WI38 (cell line): Measurements from ENCODE around the gene SSH2.
"Not testable (repeated sequence)": the region's sequence is repeated elsewhere in the genome, so short reads cannot be mapped to it uniquely, and the experiment has no call there.

Experiments used
- H3K4me3 ChIP-seq: 2 replicates; pipeline ENCODE4 v1.5.1; 2011; ENCODE audit warnings: low read depth, mild to moderate bottlenecking, control low read depth, low read length
- TF ChIP-seq, protein P1 (sequence below): IDR thresholded peaks from 2 replicates; pipeline ENCODE4 v1.5.1; 2012; ENCODE audit warnings: low read depth, mild to moderate bottlenecking, control low read depth, low read length

SSH2 gene

DNA sequence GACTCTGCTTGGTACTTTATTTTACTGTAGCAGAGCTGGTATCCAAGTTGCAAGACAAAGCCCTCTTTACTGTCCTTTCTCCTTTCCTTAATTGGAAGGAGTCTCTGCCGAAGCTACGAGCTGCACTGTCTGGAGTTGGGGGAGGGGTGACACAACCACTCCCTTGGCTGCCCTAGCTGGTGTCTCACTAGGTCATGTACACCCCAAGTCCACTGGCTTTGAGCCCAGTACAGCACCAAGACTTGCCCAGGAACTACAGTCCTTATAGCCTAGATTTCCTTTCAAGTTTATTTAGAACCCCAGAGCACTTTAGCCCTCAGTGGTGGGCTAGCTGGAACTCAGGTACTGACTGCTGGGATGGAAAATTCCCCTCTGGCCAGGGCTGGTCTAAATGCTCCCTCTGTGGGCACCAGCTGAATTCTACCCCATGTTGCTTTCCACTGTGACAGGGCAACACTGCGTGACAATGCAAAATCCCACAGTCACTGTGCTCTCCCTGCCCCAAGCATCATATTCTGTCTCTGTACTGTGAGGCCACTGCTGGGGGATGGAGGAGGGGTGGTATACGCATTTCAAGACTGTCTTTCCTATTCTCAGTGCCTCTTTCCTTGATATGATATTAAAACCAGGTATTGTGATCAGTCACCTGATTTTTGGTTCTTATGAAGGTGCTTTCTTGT is 29.8 kb upstream of the SSH2 start:
- H3K4me3 ChIP-seq = no peak overlapping the region
- TF ChIP-seq, protein P1, sequence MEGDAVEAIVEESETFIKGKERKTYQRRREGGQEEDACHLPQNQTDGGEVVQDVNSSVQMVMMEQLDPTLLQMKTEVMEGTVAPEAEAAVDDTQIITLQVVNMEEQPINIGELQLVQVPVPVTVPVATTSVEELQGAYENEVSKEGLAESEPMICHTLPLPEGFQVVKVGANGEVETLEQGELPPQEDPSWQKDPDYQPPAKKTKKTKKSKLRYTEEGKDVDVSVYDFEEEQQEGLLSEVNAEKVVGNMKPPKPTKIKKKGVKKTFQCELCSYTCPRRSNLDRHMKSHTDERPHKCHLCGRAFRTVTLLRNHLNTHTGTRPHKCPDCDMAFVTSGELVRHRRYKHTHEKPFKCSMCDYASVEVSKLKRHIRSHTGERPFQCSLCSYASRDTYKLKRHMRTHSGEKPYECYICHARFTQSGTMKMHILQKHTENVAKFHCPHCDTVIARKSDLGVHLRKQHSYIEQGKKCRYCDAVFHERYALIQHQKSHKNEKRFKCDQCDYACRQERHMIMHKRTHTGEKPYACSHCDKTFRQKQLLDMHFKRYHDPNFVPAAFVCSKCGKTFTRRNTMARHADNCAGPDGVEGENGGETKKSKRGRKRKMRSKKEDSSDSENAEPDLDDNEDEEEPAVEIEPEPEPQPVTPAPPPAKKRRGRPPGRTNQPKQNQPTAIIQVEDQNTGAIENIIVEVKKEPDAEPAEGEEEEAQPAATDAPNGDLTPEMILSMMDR = no peak

DNA sequence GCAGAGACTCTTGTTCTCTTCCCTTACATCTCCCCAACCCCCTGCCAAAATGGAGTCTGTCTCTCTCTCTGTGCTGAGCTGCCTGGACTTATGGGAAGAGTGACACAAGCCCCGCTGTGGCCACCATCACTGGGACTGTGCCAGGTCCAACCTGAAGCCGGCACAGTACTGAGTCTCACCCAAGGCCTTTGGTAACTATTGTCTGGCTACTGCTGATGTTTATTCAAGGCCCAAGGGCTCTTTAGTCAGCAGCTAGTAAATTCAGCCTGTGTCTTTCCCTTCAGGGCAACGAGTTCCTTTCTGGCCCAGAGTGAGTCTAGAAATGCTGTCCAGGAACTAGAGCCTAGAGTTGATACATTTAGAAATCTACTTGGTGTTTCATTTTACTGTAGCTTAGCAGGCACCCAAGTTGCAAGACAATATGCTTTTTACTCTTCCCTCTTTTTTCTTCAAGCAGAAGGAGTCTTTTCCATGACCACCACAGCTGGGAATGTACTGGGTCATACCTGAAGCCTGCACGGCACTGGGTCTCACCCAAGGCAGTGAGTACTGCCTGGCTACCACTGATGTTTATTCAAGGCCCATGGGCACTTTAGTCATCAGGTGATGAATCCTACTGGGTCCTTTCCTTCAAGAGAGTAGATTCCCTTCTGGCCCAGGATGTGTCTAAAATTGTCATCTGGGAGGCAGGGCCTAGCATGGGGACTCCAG is 29.1 kb upstream of the SSH2 start:
- TF ChIP-seq, protein P1 = no peak
- no peak overlapping the region for H3K4me3 ChIP-seq

DNA sequence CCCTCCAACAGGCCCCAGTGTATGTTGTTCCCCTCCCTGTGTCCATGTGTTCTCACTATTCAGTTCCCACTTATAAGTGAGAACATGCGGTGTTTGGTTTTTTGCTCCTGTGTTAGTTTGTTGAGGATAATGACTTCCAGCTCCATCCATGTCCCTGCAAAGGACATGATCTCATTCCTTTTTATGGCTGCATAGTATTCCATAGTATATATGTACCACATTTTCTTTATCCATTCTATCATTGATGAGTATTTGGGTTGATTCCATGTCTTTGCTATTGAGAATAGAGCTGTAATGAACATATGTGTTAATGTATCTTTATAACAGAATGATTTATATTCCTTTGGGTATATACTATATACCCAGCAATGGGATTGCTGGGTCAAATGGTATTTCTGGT is 27.5 kb upstream of the SSH2 start:
- H3K4me3 ChIP-seq = not testable (repeated sequence)

DNA sequence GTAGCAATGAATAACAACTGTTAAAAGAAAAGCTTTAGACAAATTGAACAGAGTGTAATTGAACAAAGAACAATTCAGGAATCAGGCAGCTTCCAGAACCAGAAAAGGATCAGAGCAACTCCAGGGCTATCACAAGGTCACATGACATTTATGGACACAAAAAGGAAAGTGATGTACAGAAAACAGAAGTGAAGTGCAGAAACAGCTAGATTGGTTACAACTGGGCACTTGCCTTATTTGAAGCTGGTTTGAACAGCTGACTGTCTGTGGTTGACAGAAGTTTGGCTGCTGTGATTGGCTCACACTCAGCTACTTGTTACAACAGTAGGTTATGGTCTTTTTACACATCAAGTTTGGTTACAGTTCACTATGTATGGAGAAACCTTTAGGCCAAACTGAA is 26.2 kb upstream of the SSH2 start:
- TF ChIP-seq, protein P1 = no peak
- no peak overlapping the region for H3K4me3 ChIP-seq

DNA sequence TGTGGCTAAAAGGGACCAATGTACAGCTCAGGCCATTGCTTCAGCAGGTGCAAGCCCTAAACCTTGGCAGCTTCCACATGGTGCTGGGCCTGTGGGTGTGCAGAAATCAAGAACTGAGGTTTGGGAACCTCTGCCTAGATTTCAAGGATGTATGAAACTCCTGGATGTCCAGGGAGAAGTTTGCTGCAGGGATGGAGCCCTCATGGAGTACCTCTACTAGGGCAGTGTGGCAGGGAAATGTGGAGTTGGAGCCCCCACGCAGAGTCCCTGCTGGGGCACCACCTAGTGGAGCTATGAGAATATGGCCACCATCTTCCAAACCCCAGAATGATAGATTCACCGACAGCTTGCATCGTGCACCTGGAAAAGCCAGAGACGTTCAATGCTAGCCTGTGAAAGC is 24.4 kb upstream of the SSH2 start:
- H3K4me3 ChIP-seq = no peak overlapping the region
- TF ChIP-seq, protein P1 = no peak

DNA sequence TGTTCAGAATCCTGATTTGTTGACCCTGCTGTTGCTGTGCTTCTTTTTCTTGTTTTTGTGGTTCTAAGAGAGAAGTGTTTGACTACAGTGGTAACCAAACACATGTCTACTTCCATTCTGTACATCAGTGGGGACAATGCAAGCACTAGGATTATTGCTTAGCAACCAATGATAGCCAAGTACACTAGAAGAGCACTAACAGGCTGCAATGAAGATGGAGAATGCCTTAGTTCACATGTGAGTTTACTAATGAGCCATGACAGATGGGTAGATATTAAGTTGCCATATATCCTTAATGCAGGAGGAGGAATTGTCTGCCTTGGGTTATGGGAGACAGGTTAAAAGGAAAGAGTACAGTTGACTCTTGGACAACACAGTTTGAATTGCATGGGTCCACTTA is 19.7 kb upstream of the SSH2 start:
- no peak overlapping the region for H3K4me3 ChIP-seq
- TF ChIP-seq, protein P1 = no peak

DNA sequence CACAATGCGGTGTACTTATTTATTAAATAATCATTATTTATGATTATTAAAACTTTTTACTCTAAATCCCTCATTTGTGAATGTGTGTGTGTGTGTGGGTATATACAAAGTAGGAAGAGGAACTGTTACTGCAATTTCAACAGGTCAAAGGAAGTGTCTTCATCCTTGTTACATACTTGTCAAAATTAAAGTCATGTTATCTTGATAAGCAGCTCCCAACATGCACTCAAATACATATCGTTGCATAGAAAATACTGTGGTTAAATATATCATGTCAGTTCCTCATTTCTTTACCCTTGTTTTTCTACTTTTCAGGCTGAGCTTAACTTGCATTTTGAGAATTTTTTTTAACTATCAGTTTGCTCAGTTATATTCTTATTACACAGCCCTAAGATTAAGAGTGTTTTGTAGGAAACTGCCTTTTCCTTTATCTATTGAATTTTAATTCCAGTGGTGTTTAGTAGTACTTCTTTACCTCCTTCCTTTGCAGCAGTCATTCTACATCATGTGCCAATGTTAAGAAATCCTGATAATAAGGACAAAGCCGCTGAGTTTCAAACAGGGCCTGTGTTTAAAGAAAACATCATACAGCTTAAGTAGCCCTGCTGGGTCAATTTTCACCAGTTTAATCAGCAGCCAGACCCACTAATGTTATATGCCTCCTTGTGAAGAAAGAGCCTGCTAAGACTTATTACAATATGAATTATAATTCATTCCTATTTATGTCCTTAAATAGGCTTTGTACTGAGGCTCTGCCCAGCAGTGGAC is 18.6 kb upstream of the SSH2 start:
- TF ChIP-seq, protein P1 = no peak
- no peak overlapping the region for H3K4me3 ChIP-seq
